ENCODE results near the gene CARS2.
A peak's percentile ranks its signal among the peaks of the same experiment; 100 is the strongest.

CARS2 gene

GRCh38 chr13:110722971-110723370, 17.1 kb upstream of the CARS2 start:
- H3K27ac ChIP-seq (ENCODE audit: insufficient read depth, low read length, poor library complexity, severe bottlenecking): no peak overlapping the region
- H3K4me1 ChIP-seq (ENCODE audit: control insufficient read depth, insufficient read depth, low read length, poor library complexity, severe bottlenecking): peaks cover 14% of the 10 kb centered on the region
- no peak overlapping the region for H3K4me3 ChIP-seq (ENCODE audit: insufficient read depth, low read depth, low read length, poor library complexity, severe bottlenecking)
- H3K36me3 ChIP-seq (ENCODE audit: control insufficient read depth, insufficient read depth, low read length): peaks cover 25% of the 10 kb centered on the region
- no peak for DNase-seq
- no peaks in the 10 kb centered on the region for H3K27me3 ChIP-seq (replicated peaks; ENCODE audit: control insufficient read depth, insufficient read depth, low read length, poor library complexity, severe bottlenecking)
- H3K9me3 ChIP-seq (ENCODE audit: control insufficient read depth, low read length): no peaks in the 10 kb centered on the region

- H3K36me3 ChIP-seq (ENCODE audit: control insufficient read depth, insufficient read depth, low read length): peaks cover 25% of the 10 kb centered on the region
- DNase-seq: no peak
- no peaks in the 10 kb centered on the region for H3K9me3 ChIP-seq (ENCODE audit: control insufficient read depth, low read length)
- H3K27me3 ChIP-seq (replicated peaks; ENCODE audit: control insufficient read depth, insufficient read depth, low read length, poor library complexity, severe bottlenecking): no peaks in the 10 kb centered on the region
- no peak overlapping the region for H3K27ac ChIP-seq (ENCODE audit: insufficient read depth, low read length, poor library complexity, severe bottlenecking)
- no peak overlapping the region for H3K4me3 ChIP-seq (ENCODE audit: insufficient read depth, low read depth, low read length, poor library complexity, severe bottlenecking)
- H3K4me1 ChIP-seq (ENCODE audit: control insufficient read depth, insufficient read depth, low read length, poor library complexity, severe bottlenecking): peaks cover 11% of the 10 kb centered on the region
Observed at GRCh38 chr13:110719036-110719710, 13.3 kb upstream of the CARS2 start.

- DNase-seq: peak in 1 of 3 donors; percentile 5
- Histone ChIP-seq H3K27ac (ENCODE audit: insufficient read depth, low read length, poor library complexity, severe bottlenecking) (peak overlapping the region; percentile 68), H3K9me3 (ENCODE audit: control insufficient read depth, low read length) (no peaks in the 10 kb centered on the region), H3K27me3 (replicated peaks; ENCODE audit: control insufficient read depth, insufficient read depth, low read length, poor library complexity, severe bottlenecking) (no peaks in the 10 kb centered on the region), H3K36me3 (ENCODE audit: control insufficient read depth, insufficient read depth, low read length) (peaks cover 20% of the 10 kb centered on the region), H3K4me1 (ENCODE audit: control insufficient read depth, insufficient read depth, low read length, poor library complexity, severe bottlenecking) (peaks cover 16% of the 10 kb centered on the region), H3K4me3 (ENCODE audit: insufficient read depth, low read depth, low read length, poor library complexity, severe bottlenecking) (peak overlapping the region; percentile 97)
Observed at GRCh38 chr13:110716247-110716515, 10.3 kb upstream of the CARS2 start.

GRCh38 chr13:110715395-110716246, 9.7 kb upstream of the CARS2 start:
- Histone ChIP-seq H3K36me3 (ENCODE audit: control insufficient read depth, insufficient read depth, low read length) (peaks cover 16% of the 10 kb centered on the region), H3K27ac (ENCODE audit: insufficient read depth, low read length, poor library complexity, severe bottlenecking) (peak overlapping the region; percentile 99), H3K4me3 (ENCODE audit: insufficient read depth, low read depth, low read length, poor library complexity, severe bottlenecking) (peak overlapping the region; percentile 100), H3K9me3 (ENCODE audit: control insufficient read depth, low read length) (no peaks in the 10 kb centered on the region), H3K4me1 (ENCODE audit: control insufficient read depth, insufficient read depth, low read length, poor library complexity, severe bottlenecking) (peaks cover 16% of the 10 kb centered on the region), H3K27me3 (replicated peaks; ENCODE audit: control insufficient read depth, insufficient read depth, low read length, poor library complexity, severe bottlenecking) (no peaks in the 10 kb centered on the region)
- peak; percentile 94 to 96 (median 95) for DNase-seq

GRCh38 chr13:110714797-110715394, 9.0 kb upstream of the CARS2 start:
- Histone ChIP-seq H3K27me3 (replicated peaks; ENCODE audit: control insufficient read depth, insufficient read depth, low read length, poor library complexity, severe bottlenecking) (no peaks in the 10 kb centered on the region), H3K4me1 (ENCODE audit: control insufficient read depth, insufficient read depth, low read length, poor library complexity, severe bottlenecking) (peaks cover 16% of the 10 kb centered on the region), H3K4me3 (ENCODE audit: insufficient read depth, low read depth, low read length, poor library complexity, severe bottlenecking) (peak overlapping the region; percentile 100), H3K27ac (ENCODE audit: insufficient read depth, low read length, poor library complexity, severe bottlenecking) (peak overlapping the region; percentile 99), H3K36me3 (ENCODE audit: control insufficient read depth, insufficient read depth, low read length) (peaks cover 12% of the 10 kb centered on the region), H3K9me3 (ENCODE audit: control insufficient read depth, low read length) (no peaks in the 10 kb centered on the region)
- peak in 2 of 3 donors; percentile 33 to 43 for DNase-seq

GRCh38 chr13:110713981-110714796, 8.3 kb upstream of the CARS2 start:
- Histone ChIP-seq H3K4me1 (ENCODE audit: control insufficient read depth, insufficient read depth, low read length, poor library complexity, severe bottlenecking) (peaks cover 16% of the 10 kb centered on the region), H3K4me3 (ENCODE audit: insufficient read depth, low read depth, low read length, poor library complexity, severe bottlenecking) (peak overlapping the region; percentile 100), H3K36me3 (ENCODE audit: control insufficient read depth, insufficient read depth, low read length) (peaks cover 5% of the 10 kb centered on the region), H3K27me3 (replicated peaks; ENCODE audit: control insufficient read depth, insufficient read depth, low read length, poor library complexity, severe bottlenecking) (no peaks in the 10 kb centered on the region), H3K27ac (ENCODE audit: insufficient read depth, low read length, poor library complexity, severe bottlenecking) (peak overlapping the region; percentile 99), H3K9me3 (ENCODE audit: control insufficient read depth, low read length) (no peaks in the 10 kb centered on the region)
- DNase-seq: peak; percentile 62 to 72 (median 68)

GRCh38 chr13:110713642-110713952, 7.7 kb upstream of the CARS2 start, which contains the start of gene ING1:
Gene ING1 (plus strand): TSS chr13:110713700. CDS start chr13:110714150, 450 bp downstream.
- DNase-seq: no peak
- H3K36me3 ChIP-seq (ENCODE audit: control insufficient read depth, insufficient read depth, low read length): no peaks in the 10 kb centered on the region
- H3K4me1 ChIP-seq (ENCODE audit: control insufficient read depth, insufficient read depth, low read length, poor library complexity, severe bottlenecking): peaks cover 16% of the 10 kb centered on the region
- no peaks in the 10 kb centered on the region for H3K9me3 ChIP-seq (ENCODE audit: control insufficient read depth, low read length)
- H3K27me3 ChIP-seq (replicated peaks; ENCODE audit: control insufficient read depth, insufficient read depth, low read length, poor library complexity, severe bottlenecking): no peaks in the 10 kb centered on the region
- peak within 1 kb of the TSS; percentile 99 for H3K27ac ChIP-seq (ENCODE audit: insufficient read depth, low read length, poor library complexity, severe bottlenecking)
- peak within 1 kb of the TSS; percentile 100 for H3K4me3 ChIP-seq (ENCODE audit: insufficient read depth, low read depth, low read length, poor library complexity, severe bottlenecking)

- peak overlapping the region; percentile 100 for H3K4me3 ChIP-seq (ENCODE audit: insufficient read depth, low read depth, low read length, poor library complexity, severe bottlenecking)
- peak; percentile 99 for DNase-seq
Observed at GRCh38 chr13:110712849-110713641, 7.1 kb upstream of the CARS2 start.

More at GRCh38 chr13:110712849-110713641, 7.1 kb upstream of the CARS2 start:
- Histone ChIP-seq H3K27me3 (replicated peaks; ENCODE audit: control insufficient read depth, insufficient read depth, low read length, poor library complexity, severe bottlenecking) (no peaks in the 10 kb centered on the region), H3K27ac (ENCODE audit: insufficient read depth, low read length, poor library complexity, severe bottlenecking) (peak overlapping the region; percentile 99), H3K9me3 (ENCODE audit: control insufficient read depth, low read length) (no peaks in the 10 kb centered on the region), H3K4me1 (ENCODE audit: control insufficient read depth, insufficient read depth, low read length, poor library complexity, severe bottlenecking) (peaks cover 12% of the 10 kb centered on the region), H3K36me3 (ENCODE audit: control insufficient read depth, insufficient read depth, low read length) (no peaks in the 10 kb centered on the region)
